GM23338 (cell line): ENCODE data around the gene SYNE1.

Experiments
- CREB1 ChIP-seq: fragments of 250-450 bp; sonication (Bioruptor Pico); IDR thresholded peaks from 2 replicates; pipeline ENCODE4 v1.5.0; 2020; ENCODE audit warnings: low read depth, mild to moderate bottlenecking, moderate library complexity
- CTCF ChIP-seq, 2 experiments: fragments of 200-600 bp in 1 of 2; sonication (generic) in 1 of 2; conservative IDR thresholded peaks; 2 replicates each; pipeline versions ENCODE4 v1.5.1 to v1.6.1; 2016 to 2017; ENCODE audit warnings: antibody characterized with exemption in 2 of 2, low read depth in 2 of 2, mild to moderate bottlenecking in 2 of 2, moderate library complexity in 1 of 2
- EZH2 ChIP-seq: fragments of 200-600 bp; sonication (generic); IDR thresholded peaks from one replicate; pipeline ENCODE4 v1.8.0; 2017; ENCODE audit warnings: antibody characterized with exemption, mild to moderate bottlenecking, low read depth; ENCODE audit not compliant: unreplicated experiment
- EZH2phosphoT487 ChIP-seq: fragments of 200-600 bp; sonication (generic); IDR thresholded peaks from one replicate; pipeline ENCODE4 v1.8.1; 2018; ENCODE audit warnings: antibody characterized with exemption; ENCODE audit not compliant: unreplicated experiment
- JUNB ChIP-seq: IDR thresholded peaks from one replicate; pipeline ENCODE4 v1.6.1; 2016; ENCODE audit warnings: antibody characterized with exemption; ENCODE audit not compliant: unreplicated experiment
- POLR2AphosphoS5 ChIP-seq: IDR thresholded peaks from 2 replicates; pipeline ENCODE4 v1.6.1; 2016; ENCODE audit warnings: antibody characterized with exemption, low read depth
- REST ChIP-seq: IDR thresholded peaks from one replicate; pipeline ENCODE4 v1.6.1; 2018; ENCODE audit warnings: antibody characterized with exemption; ENCODE audit not compliant: unreplicated experiment

- TF ChIP-seq CREB1 (CRISPR knock-in tag) = no peak
- TF ChIP-seq CTCF (conservative IDR thresholded peaks at IDR 0.05; ENCODE audit: low read depth in 2 of 2) = no peak
- TF ChIP-seq EZH2phosphoT487 = no peak
- TF ChIP-seq JUNB = no peak
- no peak for TF ChIP-seq REST
- no peak for TF ChIP-seq EZH2
- no peak for TF ChIP-seq POLR2AphosphoS5
Measured at GRCh38 chr6:152246554-152247337, 390.4 kb downstream of the SYNE1 start.
